HG03460 (cell line): Measurements from ENCODE around the gene REEP3.
"Not testable (repeated sequence)": the region's sequence is repeated elsewhere in the genome, so short reads cannot be mapped to it uniquely, and the experiment has no call there.

ENCODE experiments used
- ATAC-seq: cut with Tn5 transposase; IDR thresholded peaks from one replicate; pipeline ENCODE4 v1.9.1; 2021; ENCODE audit not compliant: unreplicated experiment

REEP3 gene

DNA sequence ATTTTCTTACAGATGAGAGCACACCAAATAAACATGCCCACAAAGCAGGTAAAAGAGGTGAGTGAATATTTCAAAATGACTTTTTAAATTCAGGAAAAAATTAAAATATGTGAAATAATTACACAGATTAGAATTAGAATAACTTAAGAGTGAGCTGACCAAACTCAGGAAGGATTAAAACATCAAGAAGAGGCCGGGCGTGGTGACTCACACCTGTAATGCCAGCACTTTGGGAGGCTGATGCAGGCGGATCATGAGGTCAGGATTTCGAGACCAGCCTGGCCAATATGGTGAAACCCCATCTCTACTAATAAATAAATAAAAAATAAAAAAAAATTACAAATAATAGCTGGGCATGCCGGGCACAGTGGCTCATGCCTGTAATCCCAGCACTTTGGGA, 140.1 kb downstream of the REEP3 start:
- ATAC-seq: no peak

DNA sequence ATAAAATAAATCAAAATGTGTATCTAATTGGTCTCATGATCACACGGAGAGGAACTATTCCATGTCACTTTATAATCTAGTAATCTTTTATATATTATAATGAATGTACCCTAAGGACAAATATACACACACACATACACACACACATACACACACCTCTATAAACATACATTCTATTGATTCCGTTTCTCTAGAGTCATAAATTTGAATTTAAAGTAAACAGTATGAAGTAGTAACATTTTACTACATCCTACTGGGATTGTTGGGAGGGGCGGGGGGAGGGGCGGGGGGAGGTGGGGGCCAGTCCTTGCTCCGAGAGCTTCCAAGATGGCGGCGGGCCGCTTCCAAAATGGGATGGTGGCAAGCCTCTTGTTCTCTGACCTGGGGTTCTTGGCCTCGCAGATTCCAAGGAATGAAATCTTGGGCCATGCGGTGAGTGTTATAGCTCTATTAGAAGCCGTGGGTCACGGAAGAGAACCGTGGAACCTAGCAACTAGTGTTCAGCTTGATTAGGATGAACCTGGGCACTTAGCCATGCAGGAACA, 143.2 kb downstream of the REEP3 start:
- ATAC-seq: no peak

DNA sequence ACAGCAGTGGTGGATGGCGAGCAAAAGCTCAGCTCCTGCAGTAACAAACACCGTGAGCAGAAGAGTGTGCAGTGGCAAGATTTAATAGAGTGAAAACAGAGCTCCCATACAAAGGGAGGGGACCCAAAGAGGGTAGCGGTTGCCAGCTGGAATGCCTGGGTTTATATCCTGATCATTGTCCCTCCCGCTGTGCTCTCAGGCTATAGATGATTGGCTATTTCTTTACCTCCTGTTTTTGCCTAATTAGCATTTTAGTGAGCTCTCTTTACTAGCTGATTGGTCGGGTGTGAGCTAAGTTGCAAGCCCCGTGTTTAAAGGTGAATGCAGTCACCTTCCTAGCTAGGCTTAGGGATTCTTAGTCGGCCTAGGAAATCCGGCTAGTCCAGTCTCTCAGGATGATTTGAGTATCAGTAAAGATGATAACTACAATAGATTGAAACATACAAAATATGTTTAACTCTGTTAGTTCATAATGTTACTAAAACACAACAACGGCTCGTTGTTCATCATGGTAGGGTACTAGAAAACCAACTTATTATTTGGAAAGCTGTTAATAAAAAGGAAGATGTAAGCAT, 143.9 kb downstream of the REEP3 start:
- not testable (repeated sequence) for ATAC-seq

DNA sequence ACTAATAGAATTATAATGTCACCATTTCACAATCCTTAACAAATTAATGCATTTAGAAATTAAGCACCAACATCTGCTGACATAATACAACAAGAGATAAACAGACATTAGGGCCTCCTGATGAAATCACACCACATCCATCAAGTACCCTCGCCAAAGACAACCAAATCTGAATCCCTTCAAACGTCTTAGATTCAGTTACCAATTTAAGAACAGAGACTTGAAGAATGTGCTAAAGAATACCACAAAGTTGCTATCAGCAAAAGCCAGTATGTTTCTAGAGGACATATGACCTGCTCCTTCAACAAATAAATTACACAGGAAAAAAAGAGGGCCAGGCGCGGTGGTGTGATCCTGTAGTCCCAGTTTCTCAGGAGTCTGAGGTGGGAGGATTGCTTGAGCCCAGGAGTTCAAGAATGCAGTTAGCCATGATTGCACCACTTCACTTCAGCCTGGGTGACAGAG, 144.5 kb downstream of the REEP3 start:
- ATAC-seq: no peak

DNA sequence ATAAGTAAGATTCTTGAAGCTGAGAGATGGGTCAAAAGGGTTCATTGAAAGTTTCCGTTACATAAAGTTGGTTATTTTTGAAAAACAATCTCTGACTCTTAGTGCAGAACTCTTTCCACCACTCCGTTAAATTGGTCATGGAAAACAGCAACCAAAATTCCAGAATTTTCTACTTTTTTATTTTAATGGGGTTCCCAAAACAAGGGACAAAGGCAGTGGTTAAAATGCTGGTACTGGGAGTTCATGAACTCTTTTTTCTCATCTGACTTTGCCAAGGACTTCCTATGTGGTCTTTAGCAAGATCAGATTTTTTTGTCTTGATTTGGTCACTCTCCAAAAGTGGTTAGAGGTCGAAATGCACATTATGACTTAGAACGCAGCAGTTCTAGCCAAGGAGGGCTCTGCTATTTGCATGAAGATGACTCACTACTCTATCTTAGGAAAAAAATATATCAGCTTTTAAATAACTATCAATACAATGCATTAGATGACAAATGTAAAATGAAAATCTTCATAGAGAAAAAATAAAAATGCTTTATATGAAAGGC, 145.7 kb downstream of the REEP3 start:
- ATAC-seq: peak; percentile 88

DNA sequence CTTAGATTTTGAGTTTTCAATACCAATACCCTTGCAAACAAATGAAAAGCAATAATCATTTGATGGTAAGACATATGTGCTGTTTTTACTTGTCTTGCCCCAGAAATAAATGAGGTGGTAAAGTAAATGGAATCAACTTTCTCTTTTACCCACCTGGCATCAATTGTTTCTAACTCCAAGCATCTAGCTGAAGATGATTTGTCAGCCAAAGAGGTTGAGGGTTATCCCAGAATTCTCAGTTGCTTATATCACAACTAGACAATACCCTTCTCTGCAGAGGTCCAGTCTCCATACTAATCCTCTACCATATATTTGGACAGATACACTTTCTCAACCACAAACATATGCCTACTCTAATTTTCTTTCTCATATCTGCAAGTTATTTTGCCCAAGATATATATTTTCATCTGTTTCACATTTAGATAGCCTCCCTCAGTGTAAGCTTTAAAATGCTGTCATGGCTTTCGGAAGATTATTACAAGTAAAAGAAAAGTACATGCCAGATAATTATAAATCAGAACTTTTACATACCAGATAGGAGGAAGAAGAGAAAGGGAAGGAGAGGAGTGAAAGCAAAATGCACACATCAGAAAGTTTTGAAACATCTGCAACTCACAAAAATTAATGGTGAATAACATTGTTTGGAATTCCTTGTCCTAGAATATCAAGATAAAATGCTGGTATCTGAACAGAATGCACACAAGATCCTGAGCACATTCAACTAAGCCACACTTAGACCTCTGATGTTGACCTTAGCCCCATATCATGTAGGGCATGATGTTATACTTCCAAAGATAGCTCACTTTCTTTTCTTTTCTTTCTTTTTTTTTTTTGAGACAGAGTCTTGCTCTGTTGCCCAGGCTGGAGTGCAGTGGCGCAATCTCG, 146.6 kb downstream of the REEP3 start:
- ATAC-seq: no peak

DNA sequence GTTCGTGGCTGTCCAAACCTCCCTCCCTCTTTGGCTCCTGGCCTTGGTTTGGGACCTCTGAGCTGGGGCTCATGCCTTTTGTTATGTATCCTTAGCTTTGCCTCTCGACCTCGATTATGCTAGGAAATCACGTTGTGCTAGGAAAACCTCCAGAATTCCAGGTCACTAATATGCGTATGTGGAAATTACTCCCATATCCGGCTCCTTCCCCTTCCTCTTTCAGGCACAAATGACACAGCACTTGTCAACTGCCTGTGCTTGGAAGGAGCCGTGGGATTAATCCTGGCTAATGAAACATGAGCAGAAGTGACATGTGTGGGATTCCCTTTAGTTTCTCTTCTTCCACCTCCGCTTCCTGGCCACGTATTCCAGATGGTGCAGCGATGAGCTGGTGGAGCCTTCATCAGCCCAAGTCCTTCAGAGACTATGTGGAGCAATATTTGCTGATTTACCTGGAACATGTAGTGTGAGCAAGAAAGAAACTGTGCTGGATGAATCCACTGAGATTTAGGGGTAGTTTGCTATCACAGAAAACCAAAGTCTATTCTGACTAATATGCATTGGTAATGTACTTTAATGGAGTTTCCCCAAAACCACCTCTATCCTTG, 149.2 kb downstream of the REEP3 start:
- ATAC-seq: no peak

DNA sequence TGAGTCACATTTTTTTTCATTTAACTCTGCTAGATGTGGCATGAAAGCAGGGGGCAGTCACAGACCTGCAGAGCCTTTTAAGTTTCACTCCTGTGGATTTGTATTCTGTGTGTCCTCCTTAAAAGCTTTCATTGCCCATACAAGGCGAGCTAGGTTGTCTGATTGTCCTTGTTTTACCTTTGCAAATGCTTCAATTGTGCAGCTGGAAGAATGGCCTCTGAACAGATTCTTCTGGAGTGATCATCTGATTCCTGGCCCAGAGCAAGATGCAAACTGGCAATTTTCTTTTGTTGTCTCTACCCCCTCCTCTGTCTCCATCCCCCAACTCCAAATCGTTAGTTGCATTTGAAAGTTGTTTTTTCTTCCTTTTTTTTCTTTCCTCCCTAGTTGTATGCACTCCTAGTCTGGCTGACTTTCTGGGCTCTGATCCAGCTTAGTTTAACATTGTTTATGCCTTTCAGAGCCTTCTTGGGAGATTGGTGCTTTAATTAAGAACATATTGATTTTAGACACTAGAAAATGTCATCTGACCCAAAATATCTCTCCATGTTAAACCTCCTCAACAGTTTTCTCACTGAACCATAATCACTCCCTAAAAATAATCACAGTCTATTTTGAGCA, 150.2 kb downstream of the REEP3 start:
- ATAC-seq: no peak

DNA sequence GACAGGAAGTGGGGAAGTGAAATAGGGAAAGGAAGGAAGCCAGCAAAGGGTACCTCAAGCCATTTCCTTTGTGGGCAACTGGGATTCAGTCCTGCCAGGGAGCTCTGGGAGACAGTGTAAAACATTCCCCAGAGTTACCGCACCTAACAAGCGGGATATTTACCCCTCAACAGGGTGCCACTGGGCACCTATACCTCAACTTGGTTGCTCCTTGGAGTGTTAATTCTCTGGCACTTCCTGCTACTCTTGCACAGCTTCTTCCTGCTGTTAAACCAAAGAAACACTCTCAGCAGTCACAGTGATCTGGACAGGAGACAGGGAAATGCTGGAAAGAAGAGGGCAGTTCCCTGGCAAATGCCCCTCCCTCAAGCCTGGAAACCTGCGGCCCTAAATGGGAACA, 151.3 kb downstream of the REEP3 start:
- ATAC-seq: no peak

DNA sequence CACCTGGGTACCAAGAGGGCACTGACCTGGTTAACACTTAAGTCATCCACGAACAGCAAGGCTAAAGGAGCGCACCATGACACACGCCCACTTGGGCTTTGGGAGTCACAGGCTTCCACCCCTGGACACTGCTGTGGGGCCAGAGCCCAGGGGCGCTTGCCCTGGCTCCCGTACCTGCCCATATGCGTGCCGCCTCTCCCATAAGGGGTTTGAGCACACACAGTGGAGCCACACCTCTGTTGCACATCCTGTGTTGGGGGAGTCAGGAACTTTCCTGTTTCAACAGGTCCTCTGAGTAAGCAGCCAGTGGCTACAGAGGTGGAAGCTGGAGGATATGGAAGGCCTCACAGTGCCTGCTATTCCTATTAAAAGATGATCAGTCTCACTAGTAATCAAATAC, 152.0 kb downstream of the REEP3 start:
- ATAC-seq: no peak

DNA sequence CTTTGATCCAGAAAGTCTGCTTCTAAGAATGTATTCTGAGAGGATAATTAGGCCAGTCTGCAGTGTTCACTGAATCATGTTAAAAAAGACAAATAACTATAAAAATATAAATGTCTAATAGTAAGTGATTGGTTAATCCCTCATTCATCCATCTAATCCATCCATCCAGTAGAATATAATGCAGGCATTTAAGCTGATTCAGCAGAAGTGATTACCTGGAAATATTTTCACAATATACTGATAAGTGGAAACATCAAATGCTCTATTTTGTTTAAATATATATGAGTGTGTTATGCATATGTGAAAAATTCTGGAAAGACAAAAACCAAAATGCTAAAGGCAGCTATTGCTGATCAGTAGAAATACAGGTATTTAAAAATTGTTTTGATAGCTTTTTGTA, 152.6 kb downstream of the REEP3 start:
- no peak for ATAC-seq
